IMR-90 (cell line): ENCODE results near the gene DPP6. TPM values are rescaled to one million over a fixed set of nuclear protein-coding genes. Genes with fewer than 3 reads are reported as not detected.

ENCODE experiments used
- ATAC-seq: fragments of 200-7000 bp; cut with Tn5 transposase; 2 replicates; pipeline ENCODE4 v1.9.1; 2020; ENCODE audit warnings: low read depth, mild to moderate bottlenecking, moderate library complexity
- BruUV-seq: library from RNA; stranded (reverse); fragments of 400-500 nt; replicated peaks from 2 replicates; lab custom pipeline; 2021; lab: Mats Ljungman, UMichigan
- CTCF ChIA-PET: fragments of 300-600 bp; formaldehyde crosslinking; extraction: SDS; loops from one replicate; lab custom pipeline; 2021; ENCODE audit warnings: antibody characterized with exemption; lab: Yijun Ruan, JAX
- POLR2A ChIA-PET: fragments of 300-600 bp; sonication (Branson Sonifier 250); formaldehyde crosslinking; loops from one replicate; lab custom pipeline; 2022; ENCODE audit warnings: antibody characterized with exemption; ENCODE audit not compliant: unreplicated experiment; lab: Charles Lee
- DNase-seq: peaks from one replicate; pipeline ENCODE4 v3.0.0; 2013
- H2AFZ ChIP-seq: replicated peaks from 2 replicates; pipeline ENCODE3; 2013; ENCODE audit warnings: low read length, mild to moderate bottlenecking; ENCODE audit not compliant: poor library complexity
- H2AK5ac ChIP-seq: 2 replicates; pipeline ENCODE4 v1.6.1; 2013; ENCODE audit warnings: low read depth, low read length, inconsistent platforms
- H2AK9ac ChIP-seq: replicated peaks from 2 replicates; pipeline ENCODE3; 2013; ENCODE audit warnings: mild to moderate bottlenecking, low read depth, low read length, moderate library complexity; ENCODE audit not compliant: poor library complexity
- H2BK120ac ChIP-seq: 2 replicates; pipeline ENCODE4 v1.6.1; 2013; ENCODE audit warnings: low read depth, low read length, inconsistent platforms
- H2BK15ac ChIP-seq: 3 replicates; pipeline ENCODE4 v1.6.1; 2013; ENCODE audit warnings: low read depth, low read length, inconsistent platforms
- H2BK20ac ChIP-seq: 2 replicates; pipeline ENCODE4 v1.6.1; 2013; ENCODE audit warnings: low read depth, mild to moderate bottlenecking, inconsistent platforms, low read length, moderate library complexity
- H2BK5ac ChIP-seq: 2 replicates; pipeline ENCODE4 v1.6.1; 2013; ENCODE audit warnings: mild to moderate bottlenecking, low read depth, low read length, inconsistent platforms; ENCODE audit not compliant: poor library complexity, severe bottlenecking
- H3K14ac ChIP-seq: replicated peaks from 2 replicates; pipeline ENCODE4 v1.6.1; 2013; ENCODE audit warnings: low read depth, low read length, inconsistent platforms
- H3K18ac ChIP-seq: 2 replicates; pipeline ENCODE4 v1.6.1; 2013; ENCODE audit warnings: low read depth, low read length, control low read depth
- H3K23ac ChIP-seq: 2 replicates; pipeline ENCODE4 v1.6.1; 2013; ENCODE audit warnings: low read depth, low read length, inconsistent platforms
- H3K27ac ChIP-seq: 2 replicates; pipeline ENCODE4 v1.5.1; 2013; ENCODE audit warnings: mild to moderate bottlenecking, control low read depth, low read length; ENCODE audit not compliant: insufficient read depth
- H3K27me3 ChIP-seq: 2 replicates; pipeline ENCODE4 v1.6.1; 2013; ENCODE audit warnings: low read length; ENCODE audit not compliant: control insufficient read depth, insufficient read depth
- H3K36me3 ChIP-seq: 2 replicates; pipeline ENCODE4 v1.6.1; 2013; ENCODE audit warnings: low read length, mixed read lengths; ENCODE audit not compliant: control insufficient read depth, insufficient read depth
- H3K4ac ChIP-seq: 2 replicates; pipeline ENCODE4 v1.6.1; 2013; ENCODE audit warnings: low read depth, low read length, inconsistent platforms
- H3K4me1 ChIP-seq: 2 replicates; pipeline ENCODE4 v1.6.1; 2013; ENCODE audit warnings: low read length, mixed read lengths; ENCODE audit not compliant: control insufficient read depth, insufficient read depth
- H3K4me2 ChIP-seq: 2 replicates; pipeline ENCODE4 v1.6.1; 2013; ENCODE audit warnings: low read depth, mild to moderate bottlenecking, control low read depth, low read length, moderate library complexity
- H3K4me3 ChIP-seq: 2 replicates; pipeline ENCODE4 v1.5.1; 2013; ENCODE audit warnings: low read depth, mild to moderate bottlenecking, control low read depth, low read length, moderate library complexity; ENCODE audit not compliant: insufficient read depth
- H3K56ac ChIP-seq: 2 replicates; pipeline ENCODE4 v1.6.1; 2013; ENCODE audit warnings: low read length, inconsistent platforms; ENCODE audit not compliant: insufficient read depth; ENCODE audit errors: extremely low read depth
- H3K79me1 ChIP-seq, 2 experiments: 2 replicates each; pipeline ENCODE4 v1.6.1; 2013; ENCODE audit warnings: low read length in 2 of 2, inconsistent platforms in 1 of 2, low read depth in 1 of 2
- H3K9ac ChIP-seq: 2 replicates; pipeline ENCODE4 v1.6.1; 2013; ENCODE audit warnings: low read depth, low read length, control low read depth
- H3K9me1 ChIP-seq: 2 replicates; pipeline ENCODE4 v1.6.1; 2013; ENCODE audit warnings: low read length, inconsistent platforms; ENCODE audit not compliant: insufficient read depth
- H3K9me3 ChIP-seq: 2 replicates; pipeline ENCODE4 v1.6.1; 2013; ENCODE audit warnings: low read length; ENCODE audit not compliant: control insufficient read depth, insufficient read depth
- H4K20me1 ChIP-seq: 2 replicates; pipeline ENCODE4 v1.6.1; 2013; ENCODE audit warnings: low read length, inconsistent platforms; ENCODE audit not compliant: insufficient read depth
- H4K5ac ChIP-seq: 2 replicates; pipeline ENCODE4 v1.6.1; 2013; ENCODE audit warnings: mild to moderate bottlenecking, low read depth, low read length, control low read depth
- H4K8ac ChIP-seq, 2 experiments: 2 replicates each; pipeline ENCODE4 v1.6.1; 2013; ENCODE audit warnings: low read depth in 2 of 2, low read length in 2 of 2, control low read depth in 1 of 2, inconsistent platforms in 1 of 2
- H4K91ac ChIP-seq: 2 replicates; pipeline ENCODE4 v1.6.1; 2013; ENCODE audit warnings: low read depth, low read length, inconsistent platforms; ENCODE audit not compliant: insufficient read depth
- BHLHE40 ChIP-seq: fragments of 150-350 bp; IDR thresholded peaks from 2 replicates; pipeline ENCODE4 v1.6.1; 2016; ENCODE audit warnings: mild to moderate bottlenecking, low read depth, low read length
- CHD1 ChIP-seq: IDR thresholded peaks from 2 replicates; pipeline ENCODE4 v1.6.1; 2012; ENCODE audit warnings: low read depth, low read length, improper control_type of control experiment
- MAFK ChIP-seq: IDR thresholded peaks from 2 replicates; pipeline ENCODE4 v1.6.1; 2012; ENCODE audit warnings: low read depth, low read length, improper control_type of control experiment
- MXI1 ChIP-seq: IDR thresholded peaks from 2 replicates; pipeline ENCODE4 v1.6.1; 2012; ENCODE audit warnings: low read depth, mild to moderate bottlenecking, low read length, moderate library complexity, borderline replicate concordance
- NFE2L2 ChIP-seq: fragments of 150-350 bp; IDR thresholded peaks from 2 replicates; pipeline ENCODE4 v1.6.1; 2016; ENCODE audit warnings: low read depth, mild to moderate bottlenecking, low read length
- POLR2A ChIP-seq: IDR thresholded peaks from 2 replicates; pipeline ENCODE4 v1.6.1; 2012; ENCODE audit warnings: mild to moderate bottlenecking, low read depth, low read length
- RAD21 ChIP-seq: IDR thresholded peaks from 2 replicates; pipeline ENCODE4 v1.6.1; 2012; ENCODE audit warnings: low read length, improper control_type of control experiment
- RCOR1 ChIP-seq: IDR thresholded peaks from 2 replicates; pipeline ENCODE4 v1.6.1; 2012; ENCODE audit warnings: mild to moderate bottlenecking, low read length, improper control_type of control experiment; ENCODE audit not compliant: insufficient replicate concordance
- SMC3 ChIP-seq: fragments of 150-350 bp; IDR thresholded peaks from 2 replicates; pipeline ENCODE4 v1.6.1; 2016; ENCODE audit warnings: low read depth, mild to moderate bottlenecking, antibody characterized with exemption, low read length, moderate library complexity
- WGBS, 2 experiments: methylation state at CpG; one replicate each; pipeline versions ENCODE4 v1.1.5 to v1.1.7; 2013; ENCODE audit warnings: missing lambda C conversion rate in 2 of 2; ENCODE audit not compliant: insufficient read length in 1 of 2; ENCODE audit errors: extremely low coverage in 2 of 2; 5-methylcytosine and 5-hydroxymethylcytosine counted together
- dilution Hi-C: fragments of 300-500 bp; cut with HindIII; formaldehyde crosslinking; loops from one replicate; pipeline ENCODE4 v1.14.3; 2018; ENCODE audit warnings: low sequenced_read_pairs; ENCODE audit not compliant: unreplicated experiment
- in situ Hi-C: fragments of 300-500 bp; cut with MboI; formaldehyde crosslinking; loops from 3 replicates; pipeline ENCODE4 v1.14.3; 2019; ENCODE audit warnings: low sequenced_read_pairs, inconsistent platforms, mixed read lengths
- intact Hi-C: fragments of 100-400 bp; cut with micrococcal nuclease; formaldehyde crosslinking; loops from 2 replicates; pipeline ENCODE4 v1.10.0; 2022
- polyA plus RNA-seq, 3 experiments: library from polyadenylated mRNA; depleted of rRNA; stranded (reverse); fragments of >200 nt; gene quantifications; 2 replicates each; pipeline ENCODE4 v1.2.3, GENCODE V29; 2012; ENCODE audit warnings: low replicate concordance in 1 of 3
- total RNA-seq: library from RNA; depleted of rRNA; stranded (reverse); fragments of >200 nt; gene quantifications from 2 replicates; pipeline ENCODE4 v1.2.3, GENCODE V29; 2012
- TF ChIP-seq, protein P1 (sequence below): fragments of 150-350 bp; IDR thresholded peaks from 2 replicates; pipeline ENCODE4 v1.6.1; 2017; ENCODE audit warnings: mild to moderate bottlenecking, antibody characterized with exemption, low read length, low read depth

The DPP6 gene
- total and polyA plus RNA-seq, 2 of the 4 experiments (the other 2 are of a cell fraction), result not detected

DNA sequence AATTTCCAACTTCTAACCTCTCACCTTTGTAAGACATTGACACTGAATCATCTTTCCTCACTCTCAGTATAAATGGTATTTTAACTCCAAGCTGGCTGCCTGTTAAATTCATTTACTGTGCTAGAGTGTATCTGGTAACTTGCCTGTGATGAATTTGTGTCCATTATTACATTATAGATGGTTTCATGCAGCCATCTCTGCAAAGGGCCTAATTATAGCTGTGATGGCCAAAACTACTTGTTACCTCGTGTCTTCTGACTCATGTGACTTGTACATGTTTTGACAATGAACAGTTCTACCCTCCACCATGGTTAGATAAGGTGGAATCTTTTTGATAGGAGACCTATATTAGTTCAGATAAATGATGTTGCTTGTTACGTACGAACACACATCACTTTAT, 558.7 kb downstream of the DPP6 start:
- Histone ChIP-seq H2AK5ac (no peak overlapping the region), H3K4ac (no peak overlapping the region), H3K79me1 (no peaks in the 10 kb centered on the region), H3K23ac (no peak overlapping the region), H3K4me2 (no peak overlapping the region), H3K9ac (no peak overlapping the region), H3K9me3 (peaks cover 11% of the 10 kb centered on the region; the same call in 1 of the 2 replicates), H3K56ac (no peak overlapping the region), H2BK120ac (no peak overlapping the region), H2AK9ac (no peak overlapping the region), H4K5ac (no peak overlapping the region), H3K27me3 (no peaks in the 10 kb centered on the region), H2BK20ac (no peak overlapping the region), H3K4me3 (no peak overlapping the region), H2AFZ (no peak overlapping the region), H4K20me1 (no peaks in the 10 kb centered on the region), H3K9me1 (no peaks in the 10 kb centered on the region), H3K27ac (no peak overlapping the region), H4K91ac (no peak overlapping the region), H3K36me3 (no peaks in the 10 kb centered on the region), H3K4me1 (no peaks in the 10 kb centered on the region), H4K8ac (no peak overlapping the region), H3K18ac (no peak overlapping the region), H3K14ac (no peak overlapping the region), H2BK15ac (no peak overlapping the region), H2BK5ac (no peak overlapping the region)
- BruUV-seq, result no TSS peak
- dilution Hi-C loops (no loop called here), in situ Hi-C loops (no loop called here), intact Hi-C loops (no loop called here)
- CTCF ChIA-PET, result no interaction called here
- no peak for TF ChIP-seq CHD1
- TF ChIP-seq RCOR1, result no peak
- TF ChIP-seq SMC3, result no peak
- no peak for TF ChIP-seq NFE2L2
- TF ChIP-seq, protein P1, sequence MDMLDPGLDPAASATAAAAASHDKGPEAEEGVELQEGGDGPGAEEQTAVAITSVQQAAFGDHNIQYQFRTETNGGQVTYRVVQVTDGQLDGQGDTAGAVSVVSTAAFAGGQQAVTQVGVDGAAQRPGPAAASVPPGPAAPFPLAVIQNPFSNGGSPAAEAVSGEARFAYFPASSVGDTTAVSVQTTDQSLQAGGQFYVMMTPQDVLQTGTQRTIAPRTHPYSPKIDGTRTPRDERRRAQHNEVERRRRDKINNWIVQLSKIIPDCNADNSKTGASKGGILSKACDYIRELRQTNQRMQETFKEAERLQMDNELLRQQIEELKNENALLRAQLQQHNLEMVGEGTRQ, result no peak
- TF ChIP-seq MAFK, result no peak
- TF ChIP-seq MXI1, result no peak
- TF ChIP-seq RAD21, result no peak
- TF ChIP-seq BHLHE40, result no peak
- no peak for TF ChIP-seq POLR2A
- WGBS, 2 experiments, result no CpG with 5 or more reads among the region's 3 CpGs
- POLR2A ChIA-PET, result no interaction called here
- no peak for DNase-seq
- ATAC-seq, result no peak
